Mesenchymal stem cell (in vitro differentiated cells and primary cell): ENCODE measurements around the gene GLIS2.

ENCODE experiments used
- DNase-seq: peaks from one replicate; pipeline ENCODE4 v3.0.0-alpha.2; 2013
- H2AFZ ChIP-seq: one replicate; pipeline ENCODE4 v1.6.1; 2013; ENCODE audit warnings: low read depth, mild to moderate bottlenecking, control low read depth, inconsistent platforms, low read length, moderate library complexity
- H2AK5ac ChIP-seq: 2 replicates; pipeline ENCODE4 v1.6.1; 2013; ENCODE audit warnings: low read length, moderate library complexity, mild to moderate bottlenecking, inconsistent platforms; ENCODE audit not compliant: severe bottlenecking
- H2BK120ac ChIP-seq: one replicate; pipeline ENCODE4 v1.6.1; 2013; ENCODE audit warnings: low read depth, mild to moderate bottlenecking, inconsistent platforms, low read length, moderate library complexity
- H2BK12ac ChIP-seq, 2 experiments: one replicate each; pipeline ENCODE4 v1.6.1; 2013; ENCODE audit warnings: inconsistent platforms in 2 of 2, low read length in 2 of 2, mild to moderate bottlenecking in 2 of 2, moderate library complexity in 2 of 2, control low read depth in 1 of 2
- H2BK15ac ChIP-seq: one replicate; pipeline ENCODE4 v1.6.1; 2013; ENCODE audit warnings: mild to moderate bottlenecking, low read depth, inconsistent platforms; ENCODE audit not compliant: poor library complexity, severe bottlenecking
- H2BK5ac ChIP-seq: 2 replicates; pipeline ENCODE4 v1.6.1; 2013; ENCODE audit warnings: low read depth, mild to moderate bottlenecking, low read length, control low read depth, inconsistent platforms; ENCODE audit not compliant: poor library complexity, severe bottlenecking
- H3K14ac ChIP-seq, 2 experiments: one replicate each; pipeline ENCODE4 v1.6.1; 2013; ENCODE audit warnings: inconsistent platforms in 2 of 2, low read length in 2 of 2, control low read depth in 1 of 2, mild to moderate bottlenecking in 1 of 2, moderate library complexity in 1 of 2
- H3K18ac ChIP-seq, 2 experiments: one replicate each; pipeline ENCODE4 v1.6.1; 2013; ENCODE audit warnings: inconsistent platforms in 2 of 2, low read length in 2 of 2, control low read depth in 1 of 2, low read depth in 1 of 2, mild to moderate bottlenecking in 1 of 2
- H3K23ac ChIP-seq, 2 experiments: one replicate each; pipeline ENCODE4 v1.6.1; 2013; ENCODE audit warnings: inconsistent platforms in 2 of 2, low read length in 2 of 2, mild to moderate bottlenecking in 2 of 2, moderate library complexity in 2 of 2, control low read depth in 1 of 2
- H3K27ac ChIP-seq: 2 replicates; pipeline ENCODE4 v1.5.1; 2013; ENCODE audit warnings: mild to moderate bottlenecking, moderate library complexity, low read length, control low read depth, inconsistent platforms; ENCODE audit not compliant: poor library complexity, severe bottlenecking
- H3K27me3 ChIP-seq, 2 experiments: 2 replicates each; pipeline versions ENCODE4 v1.6.1 to v1.7.0; 2013; ENCODE audit warnings: low read length in 2 of 2, mild to moderate bottlenecking in 2 of 2, moderate library complexity in 2 of 2, control low read depth in 1 of 2, inconsistent platforms in 1 of 2; ENCODE audit not compliant: control insufficient read depth in 1 of 2, insufficient read depth in 1 of 2
- H3K36me3 ChIP-seq, 2 experiments: 2 replicates each; pipeline versions ENCODE4 v1.6.1 to v1.7.0; 2013; ENCODE audit warnings: low read length in 2 of 2, control low read depth in 1 of 2, inconsistent platforms in 1 of 2, low read depth in 1 of 2, mild to moderate bottlenecking in 1 of 2; ENCODE audit not compliant: insufficient read depth in 2 of 2, control insufficient read depth in 1 of 2
- H3K4ac ChIP-seq, 2 experiments: one replicate each; pipeline ENCODE4 v1.6.1; 2013; ENCODE audit warnings: inconsistent platforms in 2 of 2, low read length in 2 of 2, mild to moderate bottlenecking in 2 of 2, moderate library complexity in 2 of 2, control low read depth in 1 of 2, low read depth in 1 of 2
- H3K4me1 ChIP-seq: 2 replicates; pipeline ENCODE4 v1.6.1; 2013; ENCODE audit warnings: low read depth, low read length, control low read depth; ENCODE audit not compliant: control insufficient read depth, insufficient read depth
- H3K4me2 ChIP-seq: 2 replicates; pipeline ENCODE4 v1.6.1; 2013; ENCODE audit warnings: low read length, mild to moderate bottlenecking, inconsistent platforms; ENCODE audit not compliant: poor library complexity, severe bottlenecking
- H3K4me3 ChIP-seq, 2 experiments: 2 replicates each; pipeline versions ENCODE4 v1.5.1 to v1.7.0; 2013; ENCODE audit warnings: low read length in 2 of 2, mild to moderate bottlenecking in 2 of 2, control low read depth in 1 of 2, low read depth in 1 of 2; ENCODE audit not compliant: insufficient read depth in 1 of 2
- H3K79me1 ChIP-seq: replicated peaks from 2 replicates; pipeline ENCODE4 v1.6.1; 2013; ENCODE audit warnings: mild to moderate bottlenecking, control low read depth, low read length, inconsistent platforms; ENCODE audit not compliant: poor library complexity, severe bottlenecking
- H3K9ac ChIP-seq: 2 replicates; pipeline ENCODE4 v1.7.0; 2013; ENCODE audit warnings: mild to moderate bottlenecking, low read length, moderate library complexity
- H3K9me3 ChIP-seq: 2 replicates; pipeline ENCODE4 v1.7.0; 2013; ENCODE audit warnings: mild to moderate bottlenecking, low read length; ENCODE audit not compliant: control insufficient read depth
- H4K8ac ChIP-seq: one replicate; pipeline ENCODE4 v1.6.1; 2013; ENCODE audit warnings: inconsistent platforms, mild to moderate bottlenecking, low read length, moderate library complexity
- H4K91ac ChIP-seq: one replicate; pipeline ENCODE4 v1.6.1; 2013; ENCODE audit warnings: mild to moderate bottlenecking, low read length, inconsistent platforms
- WGBS: methylation state at CpG from one replicate; pipeline ENCODE4 v1.1.7; 2013; ENCODE audit warnings: mixed read lengths; 5-methylcytosine and 5-hydroxymethylcytosine counted together

GLIS2 gene

GRCh38 chr16:4385789-4386450, 70.1 kb downstream of the GLIS2 start:
- Histone ChIP-seq H3K9ac (peak overlapping the region; percentile 58), H3K4ac (peak overlapping the region in 1 of 2 experiments; percentile 56), H3K36me3 (peaks cover 39 to 71% of the 10 kb centered on the region in 2 experiments), H4K91ac (peak overlapping the region; percentile 10), H2BK120ac (no peak overlapping the region), H3K4me1 (peaks cover 69% of the 10 kb centered on the region), H2AK5ac (no peak overlapping the region), H2BK15ac (peak overlapping the region; percentile 62), H2BK5ac (no peak overlapping the region), H3K4me3 (no peak overlapping the region), H3K27me3 (no peaks in the 10 kb centered on the region), H4K8ac (no peak overlapping the region), H3K14ac (no peak overlapping the region), H3K4me2 (no peak overlapping the region), H3K27ac (no peak overlapping the region), H3K18ac (no peak overlapping the region), H2AFZ (no peak overlapping the region), H3K23ac (no peak overlapping the region), H3K9me3 (no peaks in the 10 kb centered on the region), H2BK12ac (peak overlapping the region in 1 of 2 experiments; percentile 11), H3K79me1 (peaks cover 27% of the 10 kb centered on the region)
- DNase-seq, result no peak
- WGBS, result 83% methylated on average over 9 of the region's 11 CpGs

GRCh38 chr16:4386451-4386805, 70.6 kb downstream of the GLIS2 start:
- Histone ChIP-seq H2BK120ac (no peak overlapping the region), H3K27ac (no peak overlapping the region), H4K8ac (peak overlapping the region; percentile 73), H3K27me3 (no peaks in the 10 kb centered on the region), H3K18ac (no peak overlapping the region), H3K4ac (peak overlapping the region; percentile 56 to 70), H2BK12ac (no peak overlapping the region), H4K91ac (no peak overlapping the region), H3K79me1 (peaks cover 23% of the 10 kb centered on the region), H3K4me1 (peaks cover 66% of the 10 kb centered on the region), H2BK15ac (no peak overlapping the region), H2BK5ac (no peak overlapping the region), H3K14ac (no peak overlapping the region), H3K9me3 (no peaks in the 10 kb centered on the region), H3K4me3 (no peak overlapping the region), H3K9ac (peak overlapping the region; percentile 58), H2AFZ (no peak overlapping the region), H3K36me3 (peaks cover 34 to 66% of the 10 kb centered on the region in 2 experiments), H3K4me2 (no peak overlapping the region), H2AK5ac (peak overlapping the region; percentile 73), H3K23ac (no peak overlapping the region)
- DNase-seq, result no peak
- WGBS, result 67% methylated on average over 7 of the region's 8 CpGs

- peak overlapping the region; percentile 67 to 75 for H3K18ac ChIP-seq
- H3K27me3 ChIP-seq, result no peaks in the 10 kb centered on the region
- no peak overlapping the region for H3K4me3 ChIP-seq
- DNase-seq, result no peak
- H4K8ac ChIP-seq, result peak overlapping the region; percentile 64
- peak overlapping the region in 1 of 2 experiments; percentile 75 for H2BK12ac ChIP-seq
- peaks cover 28 to 60% of the 10 kb centered on the region in 2 experiments for H3K36me3 ChIP-seq
- no peak overlapping the region for H2BK120ac ChIP-seq
- H3K9ac ChIP-seq, result peak overlapping the region; percentile 58
- no peaks in the 10 kb centered on the region for H3K9me3 ChIP-seq
- H4K91ac ChIP-seq, result peak overlapping the region; percentile 36
- peak overlapping the region in 1 of 2 experiments; percentile 70 for H3K4ac ChIP-seq
- no peak overlapping the region for H2BK5ac ChIP-seq
- H3K14ac ChIP-seq, result no peak overlapping the region
- H2AK5ac ChIP-seq, result peak overlapping the region; percentile 73
- H2BK15ac ChIP-seq, result peak overlapping the region; percentile 44
- no peak overlapping the region for H3K23ac ChIP-seq
- H3K4me1 ChIP-seq, result peaks cover 66% of the 10 kb centered on the region
- H2AFZ ChIP-seq, result no peak overlapping the region
- WGBS, result 77% methylated on average over 8 of the region's 10 CpGs
- H3K79me1 ChIP-seq, result peaks cover 17% of the 10 kb centered on the region
- no peak overlapping the region for H3K4me2 ChIP-seq
- H3K27ac ChIP-seq, result no peak overlapping the region
Measured at GRCh38 chr16:4386951-4387565, 71.2 kb downstream of the GLIS2 start.

- WGBS, result 96% methylated on average over 20 of the region's 20 CpGs
- Histone ChIP-seq H2AFZ (no peak overlapping the region), H3K36me3 (peaks cover 20 to 53% of the 10 kb centered on the region in 2 experiments), H2BK120ac (peak overlapping the region; percentile 69), H4K91ac (peak overlapping the region; percentile 73), H3K79me1 (peaks cover 10% of the 10 kb centered on the region), H2AK5ac (peak overlapping the region; percentile 40), H3K23ac (no peak overlapping the region), H2BK5ac (no peak overlapping the region), H3K27me3 (no peaks in the 10 kb centered on the region), H3K4me2 (no peak overlapping the region), H2BK15ac (peak overlapping the region; percentile 44), H3K4me3 (no peak overlapping the region), H3K14ac (no peak overlapping the region), H2BK12ac (peak overlapping the region in 1 of 2 experiments; percentile 61), H3K27ac (no peak overlapping the region), H3K9me3 (no peaks in the 10 kb centered on the region), H3K18ac (peak overlapping the region; percentile 19 to 93), H3K4ac (peak overlapping the region in 1 of 2 experiments; percentile 29), H4K8ac (peak overlapping the region; percentile 19), H3K9ac (peak overlapping the region; percentile 43), H3K4me1 (peaks cover 71% of the 10 kb centered on the region)
- no peak for DNase-seq
Measured at GRCh38 chr16:4387781-4388180, 71.9 kb downstream of the GLIS2 start.
